ENCODE measurements around the gene CSNK1D.
"Not testable (repeated sequence)": the region's sequence is repeated elsewhere in the genome, so short reads cannot be mapped to it uniquely, and the experiment has no call there.

Gene CSNK1D

GRCh38 chr17:82272495-82273326 lies 789 bp downstream of the CSNK1D start:
- DNase-seq = peak in 2 of 3 experiments; percentile 53 to 63

- DNase-seq = no peak
Observed at GRCh38 chr17:82271401-82271800, 2.1 kb downstream of the CSNK1D start.

GRCh38 chr17:82270651-82271050 lies 2.8 kb downstream of the CSNK1D start:
- DNase-seq = no peak

- DNase-seq = no peak
Observed at GRCh38 chr17:82269882-82270500, 3.5 kb downstream of the CSNK1D start.

- no peak for DNase-seq
Observed at GRCh38 chr17:82269138-82269881, 4.2 kb downstream of the CSNK1D start.

GRCh38 chr17:82267575-82268379 lies 5.7 kb downstream of the CSNK1D start:
- DNase-seq = no peak

GRCh38 chr17:82266142-82266541 lies 7.4 kb downstream of the CSNK1D start:
- no peak for DNase-seq

- DNase-seq = no peak
Observed at GRCh38 chr17:82263641-82264040, 9.9 kb downstream of the CSNK1D start.

- DNase-seq = no peak
Observed at GRCh38 chr17:82262344-82262743, 11.2 kb downstream of the CSNK1D start.

GRCh38 chr17:82259972-82260961 lies 13.2 kb downstream of the CSNK1D start:
- not testable (repeated sequence) for DNase-seq

- DNase-seq = no peak
Observed at GRCh38 chr17:82258555-82258954, 14.9 kb downstream of the CSNK1D start.

GRCh38 chr17:82257473-82257872 lies 16.0 kb downstream of the CSNK1D start:
- DNase-seq = peak in 1 of 3 experiments; percentile 3

GRCh38 chr17:82256242-82256885 lies 17.1 kb downstream of the CSNK1D start:
- no peak for DNase-seq

- no peak for DNase-seq
Observed at GRCh38 chr17:82255402-82255972, 18.0 kb downstream of the CSNK1D start.

- DNase-seq = not testable (repeated sequence)
Observed at GRCh38 chr17:82254746-82255145, 18.8 kb downstream of the CSNK1D start.

GRCh38 chr17:82254096-82254495 lies 19.4 kb downstream of the CSNK1D start:
- not testable (repeated sequence) for DNase-seq

- DNase-seq = no peak
Observed at GRCh38 chr17:82253179-82253544, 20.3 kb downstream of the CSNK1D start.

- DNase-seq = no peak
Observed at GRCh38 chr17:82252511-82253178, 20.9 kb downstream of the CSNK1D start.

- no peak for DNase-seq
Observed at GRCh38 chr17:82250868-82251500, 22.5 kb downstream of the CSNK1D start.
